B cell (primary cell): ENCODE results near the gene CCNE1. TPM values are rescaled to one million over a fixed set of nuclear protein-coding genes. Genes with fewer than 3 reads are reported as not detected.
A peak's percentile ranks its signal among the peaks of the same experiment; 100 is the strongest.

Source experiments
- ATAC-seq: fragments of 200-7000 bp; cut with Tn5 transposase; one replicate; pipeline ENCODE4 v1.10.0; 2021; ENCODE audit warnings: low read depth, mild to moderate bottlenecking, moderate number of reproducible peaks, moderate library complexity
- CTCF ChIA-PET: fragments of 350-600 bp; sonication (Branson Sonifier 250); formaldehyde crosslinking; loops from one replicate; lab custom pipeline; 2021; ENCODE audit warnings: antibody characterized with exemption, inconsistent platforms; lab: Charles Lee
- POLR2A ChIA-PET: fragments of 350-600 bp; sonication (Branson Sonifier 250); formaldehyde crosslinking; loops from one replicate; lab custom pipeline; 2021; ENCODE audit warnings: antibody characterized with exemption; lab: Charles Lee
- DNase-seq: peaks from one replicate; pipeline ENCODE4 v3.0.0; 2013
- H2AFZ ChIP-seq: 2 replicates; pipeline ENCODE4 v1.6.1; 2012; ENCODE audit warnings: mild to moderate bottlenecking, low read depth, low read length; ENCODE audit not compliant: insufficient read depth, poor library complexity, severe bottlenecking
- H3K27ac ChIP-seq, 2 donors: 1 replicate in 1 of 2; 2 replicates in 1 of 2; pipeline ENCODE4 v1.5.1; 2012 to 2013; ENCODE audit warnings: low read length in 2 of 2, mild to moderate bottlenecking in 2 of 2, moderate library complexity in 1 of 2
- H3K27me3 ChIP-seq, 4 experiments: fragments of 200-600 bp in 1 of 4; sonication (generic) in 1 of 4; replicated peaks in 1 of 4; 1 replicate in 2 of 4; 2 replicates in 2 of 4; pipeline versions ENCODE4 v1.6.1 to v1.7.0; 2013 to 2016; ENCODE audit warnings: low read length in 3 of 4, mild to moderate bottlenecking in 2 of 4, mixed read lengths in 1 of 4, moderate library complexity in 1 of 4; ENCODE audit not compliant: insufficient read depth in 4 of 4, control insufficient read depth in 3 of 4; ENCODE audit errors: control extremely low read depth in 1 of 4
- H3K36me3 ChIP-seq, 2 experiments: replicated peaks in 1 of 2; 1 replicate in 1 of 2; 2 replicates in 1 of 2; pipeline versions ENCODE4 v1.6.1 to v1.7.1; 2013; ENCODE audit warnings: low read length in 1 of 2; ENCODE audit not compliant: insufficient read depth in 2 of 2, control insufficient read depth in 1 of 2; ENCODE audit errors: control extremely low read depth in 1 of 2, extremely low read depth in 1 of 2
- H3K4me1 ChIP-seq, 2 donors: fragments of 200-600 bp in 1 of 2; sonication (generic) in 1 of 2; 1 replicate in 1 of 2; 2 replicates in 1 of 2; pipeline versions ENCODE4 v1.5.1 to v1.6.1; 2013 to 2017; ENCODE audit warnings: low read length in 2 of 2; ENCODE audit not compliant: control insufficient read depth in 2 of 2, insufficient read depth in 2 of 2
- H3K4me2 ChIP-seq: replicated peaks from 2 replicates; pipeline ENCODE3; 2012; ENCODE audit warnings: mild to moderate bottlenecking, low read depth, low read length; ENCODE audit not compliant: poor library complexity, severe bottlenecking
- H3K4me3 ChIP-seq, 5 experiments: fragments of 200-600 bp in 1 of 5; sonication (generic) in 1 of 5; 1 replicate in 3 of 5; 2 replicates in 2 of 5; pipeline versions ENCODE4 v1.5.1 to v1.7.0; 2011 to 2016; ENCODE audit warnings: low read length in 4 of 5, mild to moderate bottlenecking in 4 of 5, low read depth in 2 of 5, control low read depth in 1 of 5, moderate library complexity in 1 of 5; ENCODE audit not compliant: insufficient read depth in 1 of 5; ENCODE audit errors: control extremely low read depth in 1 of 5, extremely low read depth in 1 of 5
- H3K79me2 ChIP-seq: fragments of 200-600 bp; sonication (generic); one replicate; pipeline ENCODE4 v1.6.0; 2016; ENCODE audit warnings: low read length; ENCODE audit not compliant: control insufficient read depth, insufficient read depth
- H3K9ac ChIP-seq: fragments of 200-600 bp; sonication (generic); 2 replicates; pipeline ENCODE4 v1.6.1; 2017; ENCODE audit warnings: mild to moderate bottlenecking, low read length, moderate library complexity
- H3K9me3 ChIP-seq, 3 donors: one replicate each; pipeline versions ENCODE4 v1.6.1 to v1.7.1; 2013; ENCODE audit warnings: low read length in 2 of 3; ENCODE audit not compliant: control insufficient read depth in 2 of 3, insufficient read depth in 1 of 3; ENCODE audit errors: control extremely low read depth in 1 of 3
- H4K20me1 ChIP-seq: 2 replicates; pipeline ENCODE4 v1.6.0; 2012; ENCODE audit warnings: mild to moderate bottlenecking, low read length; ENCODE audit not compliant: insufficient read depth, control insufficient read depth, poor library complexity, severe bottlenecking
- H3K27ac Mint-ChIP-seq: one replicate; pipeline ENCODE4 v1.8.0; 2021; ENCODE audit warnings: mixed read lengths
- H3K27me3 Mint-ChIP-seq: one replicate; pipeline ENCODE4 v1.8.0; 2021; ENCODE audit warnings: mixed read lengths
- H3K4me1 Mint-ChIP-seq: one replicate; pipeline ENCODE4 v1.8.0; 2021; ENCODE audit warnings: mixed read lengths
- H3K4me3 Mint-ChIP-seq: one replicate; pipeline ENCODE4 v1.8.0; 2021; ENCODE audit warnings: mixed read lengths
- H3K9me3 Mint-ChIP-seq: one replicate; pipeline ENCODE4 v1.8.0; 2022; ENCODE audit warnings: mixed read lengths; ENCODE audit not compliant: insufficient read depth
- CTCF ChIP-seq: fragments of 200-600 bp; IDR thresholded peaks from one replicate; pipeline ENCODE4 v1.8.0; 2022; ENCODE audit warnings: antibody characterized with exemption, mild to moderate bottlenecking
- EZH2 ChIP-seq: IDR thresholded peaks from 2 replicates; pipeline ENCODE4 v1.6.1; 2012; ENCODE audit warnings: borderline replicate concordance, low read depth, mild to moderate bottlenecking, moderate library complexity, low read length; ENCODE audit not compliant: insufficient read depth, poor library complexity, severe bottlenecking
- WGBS: methylation state at CpG from one replicate; pipeline ENCODE4 v1.1.5; 2013; ENCODE audit warnings: missing lambda C conversion rate; ENCODE audit not compliant: insufficient coverage; 5-methylcytosine and 5-hydroxymethylcytosine counted together
- intact Hi-C: fragments of 100-400 bp; cut with micrococcal nuclease; formaldehyde crosslinking; loops from one replicate; pipeline ENCODE4 v1.10.0; 2022
- polyA plus RNA-seq: library from polyadenylated mRNA; depleted of rRNA; stranded (reverse); fragments of >200 nt; gene quantifications from 2 replicates; pipeline ENCODE4 v1.2.3, GENCODE V29; 2012
- total RNA-seq, 2 donors: library from RNA; stranded (reverse); fragments of 120-200 nt in 1 of 2; gene quantifications; 1 replicate in 1 of 2; 2 replicates in 1 of 2; pipeline versions ENCODE4 v1.2.3 to v1.2.4, GENCODE V29; 2013 to 2022

The CCNE1 gene
- total and polyA plus RNA-seq, 2 donors (not counting 1 experiment from before 2014, with no cell fraction given), result 2.5 to 2.8 TPM

GRCh38 chr19:29855741-29856500 is 44.1 kb downstream of the CCNE1 start:
- Histone ChIP-seq H3K36me3 (no peaks in the 10 kb centered on the region), H3K4me2 (no peak overlapping the region), H3K9ac (no peak overlapping the region), H4K20me1 (no peaks in the 10 kb centered on the region), H3K27ac (no peak overlapping the region), H3K4me3 (no peak overlapping the region), H3K9me3 (peaks cover 0 to 2% (median 0%) of the 10 kb centered on the region in 3 donors), H2AFZ (no peak overlapping the region), H3K4me1 (peaks cover 0 to 4% of the 10 kb centered on the region in 2 donors), H3K79me2 (no peaks in the 10 kb centered on the region), H3K27me3 (peaks cover 0 to 12% (median 5%) of the 10 kb centered on the region in 4 experiments)
- ChIA-PET CTCF (no interaction called here), POLR2A (no interaction called here)
- intact Hi-C loops, result no loop called here
- TF ChIP-seq CTCF, result no peak
- TF ChIP-seq EZH2, result no peak
- Mint-ChIP-seq H3K4me1 (no peaks in the 10 kb centered on the region), H3K27ac (no peak overlapping the region), H3K27me3 (peaks cover 19% of the 10 kb centered on the region), H3K4me3 (no peak overlapping the region), H3K9me3 (no peaks in the 10 kb centered on the region)
- DNase-seq (no peak), ATAC-seq (no peak)
- 81% methylated on average over 8 of the region's 20 CpGs for WGBS

- DNase-seq (peak; percentile 61), ATAC-seq (peak; percentile 67)
- intact Hi-C loops, result no loop called here
- no peak overlapping the region for H3K4me3 ChIP-seq
- no peaks in the 10 kb centered on the region for H4K20me1 ChIP-seq
- no peaks in the 10 kb centered on the region for H3K79me2 ChIP-seq
- peaks cover 0 to 14% (median 6%) of the 10 kb centered on the region in 4 experiments for H3K27me3 ChIP-seq
- H3K27me3 Mint-ChIP-seq, result peaks cover 23% of the 10 kb centered on the region
- H3K4me2 ChIP-seq, result no peak overlapping the region
- H3K9me3 Mint-ChIP-seq, result no peaks in the 10 kb centered on the region
- WGBS, result 20% methylated on average over 9 of the region's 9 CpGs
- CTCF ChIA-PET, result interaction anchor here (0.7 to 2.0 kb wide), 17 partner anchors 9 to 247 kb away, joined by 3 to 9 read pairs (median 4); partner anchors contain the start of gene URI1
- no peak overlapping the region for H3K27ac Mint-ChIP-seq
- no peak overlapping the region for H3K9ac ChIP-seq
- peak; percentile 74 for TF ChIP-seq CTCF
- TF ChIP-seq EZH2, result no peak
- H3K9me3 ChIP-seq, result peaks cover 0 to 2% (median 0%) of the 10 kb centered on the region in 3 donors
- H3K36me3 ChIP-seq, result no peaks in the 10 kb centered on the region
- H3K27ac ChIP-seq, result no peak overlapping the region
- POLR2A ChIA-PET, result interaction anchor here (1.1 kb wide), 1 partner anchor 13 kb away, joined by 3 read pairs; no protein-coding TSS in a partner anchor
- H3K4me1 ChIP-seq, result peaks cover 0 to 4% of the 10 kb centered on the region in 2 donors
- H3K4me1 Mint-ChIP-seq, result no peaks in the 10 kb centered on the region
- no peak overlapping the region for H3K4me3 Mint-ChIP-seq
- H2AFZ ChIP-seq, result no peak overlapping the region
Measured at GRCh38 chr19:29858000-29858596, 46.3 kb downstream of the CCNE1 start.
